HPDE6-E6E7 (cell line): Measurements from ENCODE around the gene RECQL5.

Source experiments
- DNase-seq: peaks from one replicate; pipeline ENCODE4 v3.0.0; 2011; ENCODE audit warnings: missing footprints; ENCODE audit errors: extremely low spot score

The RECQL5 gene

DNA sequence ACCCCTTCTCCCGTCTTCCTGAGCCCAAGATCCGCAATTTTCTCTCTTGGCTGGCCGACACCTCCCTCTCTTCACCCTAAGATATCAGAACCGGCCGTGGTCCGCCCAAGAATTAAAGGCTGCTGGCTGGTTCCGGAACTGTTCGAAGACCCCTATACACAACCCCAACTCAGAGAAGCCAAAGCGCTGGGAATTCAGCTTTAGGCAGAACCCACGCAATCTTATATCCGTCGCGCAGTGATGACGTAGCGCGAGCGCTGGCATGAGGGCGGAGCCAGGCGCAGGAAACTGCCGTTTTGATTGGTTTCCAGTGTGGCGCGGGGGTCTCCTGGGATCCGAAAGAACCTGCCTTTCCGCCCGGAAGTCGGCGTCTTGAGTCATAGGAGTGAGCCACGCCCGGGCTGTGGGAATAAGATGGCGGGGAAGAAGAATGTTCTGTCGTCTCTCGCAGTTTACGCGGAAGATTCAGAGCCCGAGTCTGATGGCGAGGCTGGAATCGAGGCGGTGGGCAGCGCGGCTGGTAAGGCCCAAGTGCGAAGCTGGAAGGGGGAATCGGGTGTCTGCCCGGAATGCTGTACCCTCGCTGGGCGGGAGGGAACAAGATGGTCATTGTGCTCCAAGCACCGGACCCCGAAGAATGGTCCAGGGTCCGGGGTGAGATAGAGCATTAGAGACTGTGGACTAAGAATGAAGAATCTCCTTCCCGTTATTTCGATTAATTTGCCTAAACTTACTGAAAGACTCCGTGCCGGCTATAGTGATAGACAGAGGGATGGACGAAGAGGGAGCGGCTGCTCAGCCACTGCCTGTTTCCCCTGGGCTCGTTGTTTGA lies at the start of gene RECQL5, which contains the start of gene SAP30BP:
Gene RECQL5 (minus strand): TSS at position 196 of the 832 bp plus-strand sequence. CDS start 597 bp downstream, outside the sequence.
Gene SAP30BP (plus strand): TSS at position 380 of the 832 bp plus-strand sequence. CDS start 35 bp downstream, at position 415.
- peak; percentile 94 for DNase-seq

DNA sequence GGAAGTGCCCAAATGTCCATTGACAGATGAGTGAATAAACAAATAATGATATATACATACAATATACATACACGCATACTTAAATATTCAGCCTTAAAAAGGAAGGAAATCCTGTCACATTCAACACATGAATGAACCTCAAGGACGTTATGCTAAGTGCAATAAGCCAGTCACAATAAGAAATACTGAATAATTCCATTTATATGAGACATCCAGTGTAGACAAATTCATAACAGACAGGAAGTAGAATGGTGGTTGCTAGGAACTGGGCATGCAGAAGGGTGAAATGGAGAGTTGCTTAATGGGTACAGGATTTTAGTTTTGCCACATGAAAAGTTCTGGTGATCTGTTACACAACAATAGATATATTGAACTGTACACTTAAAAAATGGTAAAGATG lies 45.5 kb upstream of the RECQL5 start:
- no peak for DNase-seq

DNA sequence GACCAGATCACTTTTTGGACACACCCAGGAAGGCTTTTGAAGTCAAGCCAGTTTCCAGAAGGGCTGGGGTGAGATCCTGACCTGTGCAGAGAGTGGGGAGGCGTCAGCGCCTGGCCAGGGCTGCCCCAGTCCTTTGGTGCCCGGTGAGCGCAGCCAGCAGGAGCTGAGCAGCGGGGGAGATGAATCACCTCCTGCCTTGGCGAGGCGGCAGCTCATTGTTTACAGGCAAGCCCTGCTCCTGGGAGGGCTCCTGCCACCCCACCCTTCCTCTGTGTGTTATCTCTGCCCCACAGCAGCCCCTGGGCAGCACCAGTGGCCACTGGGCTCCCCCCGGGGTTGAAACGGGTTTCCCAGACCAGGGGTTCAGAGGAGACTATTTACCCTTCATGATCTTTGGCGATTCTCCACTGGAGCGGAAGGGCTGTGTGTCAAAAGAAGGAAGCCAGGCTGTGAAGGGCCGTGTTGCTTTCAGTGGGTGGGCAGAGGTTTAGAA lies 40.2 kb upstream of the RECQL5 start:
- peak; percentile 76 for DNase-seq

DNA sequence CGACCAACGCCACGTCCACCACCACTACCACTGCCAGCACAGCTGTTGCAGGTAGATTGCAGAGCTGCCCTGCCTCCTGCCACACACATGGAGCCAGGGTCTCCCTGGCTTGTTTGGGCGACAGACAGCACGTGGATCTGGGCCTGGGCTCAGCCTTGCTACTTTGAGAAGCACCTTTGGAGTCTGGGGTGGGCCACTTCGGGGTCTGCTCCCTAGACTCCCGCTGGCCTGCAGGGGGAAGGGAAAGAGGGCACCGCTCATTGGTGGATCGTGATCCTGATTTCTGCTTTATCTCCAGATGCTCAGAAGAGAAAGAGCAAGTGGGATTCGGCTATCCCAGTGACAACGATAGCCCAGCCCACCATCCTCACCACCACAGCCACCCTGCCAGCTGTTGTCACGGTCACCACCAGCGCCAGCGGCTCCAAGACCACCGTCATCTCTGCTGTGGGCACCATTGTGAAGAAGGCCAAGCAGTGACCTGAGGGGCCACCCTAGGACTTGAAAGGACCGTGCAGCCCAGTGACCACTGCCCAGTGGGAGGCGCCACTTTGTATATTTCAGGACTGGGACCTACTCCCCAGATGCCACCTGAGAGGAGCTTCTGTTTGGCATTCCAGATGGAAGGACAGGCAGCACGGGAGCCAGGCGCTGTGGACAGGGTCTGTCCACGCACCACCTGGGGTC lies 39.2 kb upstream of the RECQL5 start:
- DNase-seq: no peak

DNA sequence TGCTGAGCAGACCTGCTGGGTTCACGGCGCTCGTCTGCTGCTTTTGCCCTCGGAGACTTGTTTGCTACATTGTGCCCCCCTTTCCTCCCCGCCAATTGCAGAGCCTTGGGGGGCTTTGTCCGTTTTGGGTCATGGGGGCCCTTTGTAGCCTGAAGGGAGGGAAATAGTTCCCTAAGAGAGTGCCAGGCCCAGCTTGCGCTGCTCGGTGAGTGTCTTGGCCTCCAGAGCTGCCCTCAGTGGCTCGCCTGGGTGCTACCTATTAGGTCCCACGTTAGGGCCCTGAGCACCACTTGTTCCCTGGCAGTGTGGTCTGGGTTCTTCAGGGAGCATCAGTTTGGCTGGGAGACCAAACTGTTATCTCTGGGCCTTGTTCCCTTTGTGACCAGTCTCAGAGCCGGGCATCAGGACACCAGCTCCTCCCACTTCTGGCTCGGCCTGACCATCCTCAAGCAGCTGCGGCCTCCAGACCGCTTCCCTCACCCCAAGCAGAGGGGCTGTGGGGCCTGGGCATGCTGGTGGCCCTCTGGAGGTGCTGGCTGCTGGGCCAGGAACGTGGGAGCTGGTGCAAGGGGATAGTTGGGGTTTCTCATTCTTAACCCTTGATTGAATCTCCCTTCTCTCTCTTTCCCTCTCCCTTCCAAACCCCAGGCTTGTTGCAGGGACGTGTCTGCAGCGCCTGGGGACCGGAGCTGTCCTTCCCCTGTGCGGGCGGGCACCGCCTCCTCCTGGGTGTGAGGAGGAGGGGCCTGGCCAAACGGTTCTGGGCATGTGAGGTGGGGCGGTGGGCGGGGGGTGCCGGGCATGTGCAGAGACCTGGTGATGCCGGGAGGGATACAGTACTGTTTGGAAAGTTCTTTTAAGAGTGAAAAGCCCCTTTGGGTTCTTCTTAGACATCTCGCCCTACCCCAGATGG lies 38.3 kb upstream of the RECQL5 start:
- no peak for DNase-seq

DNA sequence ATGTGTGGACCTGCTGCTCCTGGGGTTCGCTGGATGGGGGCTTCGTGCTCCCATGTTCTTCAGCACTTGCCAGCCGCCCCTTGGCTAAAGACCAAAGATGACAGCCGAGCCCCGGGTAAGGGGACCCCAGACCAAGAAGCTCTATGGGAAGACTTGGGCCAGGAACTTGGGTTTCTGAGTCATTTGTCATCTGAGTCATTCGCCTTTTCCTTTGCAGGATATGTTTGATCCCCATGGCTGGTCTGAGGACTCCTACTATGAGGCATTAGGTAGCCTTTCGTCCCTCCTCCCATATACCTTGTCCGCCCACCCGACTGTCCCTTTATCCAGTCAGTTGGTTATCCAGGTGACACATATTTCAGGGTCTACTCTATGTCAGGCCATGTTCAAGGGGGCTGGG lies 36.6 kb upstream of the RECQL5 start:
- DNase-seq: no peak

DNA sequence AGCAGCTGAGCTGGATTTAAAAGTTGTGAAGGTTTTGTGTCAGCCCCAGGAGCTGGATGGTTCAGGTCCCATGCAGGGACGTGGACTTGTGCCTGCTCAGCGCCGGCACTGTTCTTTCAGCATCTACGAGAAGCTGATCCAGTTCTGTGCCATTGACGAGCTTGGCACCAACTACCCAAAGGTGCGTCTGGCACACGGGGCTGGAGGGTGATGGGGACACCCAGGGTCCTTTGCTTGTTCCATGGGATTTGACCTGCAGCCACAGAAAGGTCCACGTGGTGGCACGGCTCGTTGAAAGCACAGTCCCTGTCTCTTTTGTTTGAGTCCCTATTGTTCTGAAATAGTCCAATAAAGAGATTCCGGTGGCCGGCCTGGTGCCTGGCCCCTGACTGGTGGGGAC lies 36.2 kb upstream of the RECQL5 start:
- no peak for DNase-seq

DNA sequence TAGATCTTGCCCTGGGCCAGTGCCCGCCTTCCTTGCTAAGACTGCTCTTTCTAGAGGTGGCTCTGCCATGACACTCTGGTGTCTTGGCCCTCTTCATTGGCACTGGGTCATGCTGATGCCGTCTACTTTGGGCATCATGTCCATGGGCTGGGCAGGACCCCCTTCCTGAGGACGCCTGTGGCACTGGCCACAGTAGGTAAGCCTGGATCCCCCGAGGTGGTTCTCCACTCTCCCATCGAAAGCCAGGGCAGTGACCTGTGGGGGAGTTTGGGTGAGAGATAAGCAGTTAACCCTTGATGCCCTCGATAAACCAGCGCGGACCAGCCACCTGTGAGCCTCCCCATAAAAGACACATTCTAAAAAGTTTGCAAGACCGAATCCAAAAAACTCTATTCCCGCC lies 34.3 kb upstream of the RECQL5 start:
- DNase-seq: no peak

DNA sequence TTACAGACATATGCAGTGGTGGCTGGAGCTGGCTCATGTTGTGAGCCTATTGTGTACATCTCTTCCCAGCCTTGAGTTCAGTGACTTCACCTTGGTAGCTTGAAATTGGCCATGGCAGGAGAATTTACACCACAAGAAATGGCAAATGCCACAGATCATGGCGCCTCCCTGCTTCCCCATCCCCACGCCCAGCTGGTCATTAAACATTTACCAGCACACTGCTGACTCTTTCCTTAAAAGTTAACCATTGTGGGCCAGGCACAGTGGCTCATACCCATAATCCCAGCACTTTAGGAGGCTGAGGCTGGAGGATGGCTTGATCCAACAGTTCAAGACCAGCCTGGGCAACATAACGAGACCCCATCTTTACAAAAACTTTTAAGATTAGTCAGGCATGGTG lies 31.7 kb upstream of the RECQL5 start:
- no peak for DNase-seq

DNA sequence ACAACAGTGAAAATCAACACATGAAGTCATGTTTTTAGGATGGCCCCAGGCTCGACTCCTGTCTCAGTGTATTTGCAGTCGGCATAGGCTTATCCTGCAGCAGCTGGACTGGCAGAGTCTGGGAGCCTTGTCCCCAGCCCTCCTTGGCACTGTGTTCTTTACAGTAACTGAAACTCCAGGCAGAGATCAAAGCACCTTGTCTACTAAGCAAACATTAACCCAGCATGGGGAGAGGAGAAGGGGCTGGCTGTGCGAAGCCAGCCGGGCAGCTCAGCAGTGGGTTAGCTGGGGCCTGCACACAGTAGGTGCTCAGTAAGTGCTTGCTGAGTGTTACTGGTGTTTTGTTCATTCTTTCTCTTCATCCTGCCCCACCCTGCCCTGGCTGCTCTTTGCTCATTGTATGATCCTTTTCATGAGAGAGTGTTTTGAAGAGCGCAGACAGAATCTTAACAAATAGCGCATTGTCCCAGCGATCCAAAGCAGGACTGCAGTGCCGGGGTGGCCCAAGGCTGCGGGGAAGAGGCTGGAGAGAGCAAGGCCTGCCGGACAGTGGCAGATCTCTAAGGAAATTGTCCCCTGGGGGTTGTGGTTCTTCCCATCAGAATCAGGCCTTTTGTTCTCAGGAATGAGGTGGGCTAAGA lies 30.8 kb upstream of the RECQL5 start:
- DNase-seq: no peak

DNA sequence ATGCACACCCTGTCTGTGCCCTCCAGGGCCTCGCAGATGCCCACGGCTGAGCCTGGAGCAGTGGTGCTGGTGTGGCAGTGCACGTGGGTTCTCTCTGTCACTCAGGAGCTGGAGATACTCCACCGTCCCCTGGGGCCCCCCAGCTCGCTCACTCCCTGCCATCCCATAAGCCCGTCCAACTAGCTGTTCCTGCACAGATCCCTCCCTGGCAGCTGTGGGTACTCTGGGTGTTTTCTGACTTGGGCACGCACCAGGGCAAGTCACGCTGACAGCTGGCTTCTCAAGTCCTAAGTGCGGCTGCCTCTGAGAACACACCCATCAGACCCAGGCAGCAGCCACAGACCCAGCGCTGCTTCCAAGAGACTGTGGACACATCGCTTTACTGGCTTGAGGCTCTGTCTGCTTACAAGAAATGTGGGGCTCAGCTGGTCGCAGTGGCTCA lies 28.9 kb upstream of the RECQL5 start:
- DNase-seq: no peak

DNA sequence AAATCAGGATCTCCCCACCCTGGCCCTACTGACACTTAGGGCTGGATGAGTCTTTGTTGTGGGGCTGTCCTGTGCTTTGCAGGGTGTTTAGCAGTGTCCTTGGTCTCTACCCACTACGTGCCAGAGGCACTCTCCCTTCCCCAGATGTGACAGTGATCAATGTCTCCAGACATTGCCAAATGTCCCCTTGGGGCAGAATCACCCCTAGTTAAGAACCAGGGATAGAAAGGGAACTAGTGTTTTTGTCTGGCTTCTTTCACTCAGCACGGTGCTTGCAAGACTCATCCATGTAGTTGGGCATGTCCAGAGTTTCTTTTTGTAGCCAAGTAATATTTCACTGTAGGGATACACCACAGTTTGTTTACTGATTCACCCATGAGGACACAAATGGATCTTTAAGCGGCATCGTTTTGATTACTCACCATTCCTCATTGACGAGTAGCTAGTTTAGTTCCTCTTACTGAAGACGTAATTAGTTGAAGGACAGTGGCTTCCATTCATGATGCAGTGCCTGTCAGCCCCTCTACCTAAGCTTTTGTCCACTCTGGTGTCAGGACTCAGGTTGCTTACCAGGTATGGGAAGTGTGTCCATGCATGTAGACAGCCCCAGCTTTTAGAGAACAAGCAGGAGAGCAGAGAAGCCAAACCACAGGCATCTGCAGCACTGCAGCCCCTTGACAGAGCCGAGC lies 28.3 kb upstream of the RECQL5 start:
- DNase-seq: no peak

DNA sequence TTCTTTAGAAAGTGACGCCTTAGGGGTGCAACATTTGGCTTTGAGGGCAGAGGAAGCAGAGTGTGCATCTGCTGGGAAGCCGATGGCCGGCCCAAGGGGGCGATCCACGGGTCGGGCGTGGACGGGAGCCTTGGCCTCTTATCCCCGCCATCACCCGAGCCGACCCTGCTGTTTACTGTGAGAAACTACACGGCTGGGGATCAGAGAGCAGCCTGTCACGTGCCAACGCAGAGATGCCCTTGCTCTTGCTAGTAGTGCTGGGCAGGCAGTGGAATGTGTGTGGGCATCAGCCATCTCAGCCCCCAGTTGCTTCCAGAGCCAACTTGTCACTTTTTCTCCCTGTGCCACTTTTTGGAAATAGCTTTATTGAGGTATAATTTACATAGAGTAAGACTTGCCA lies 27.6 kb upstream of the RECQL5 start:
- no peak for DNase-seq

DNA sequence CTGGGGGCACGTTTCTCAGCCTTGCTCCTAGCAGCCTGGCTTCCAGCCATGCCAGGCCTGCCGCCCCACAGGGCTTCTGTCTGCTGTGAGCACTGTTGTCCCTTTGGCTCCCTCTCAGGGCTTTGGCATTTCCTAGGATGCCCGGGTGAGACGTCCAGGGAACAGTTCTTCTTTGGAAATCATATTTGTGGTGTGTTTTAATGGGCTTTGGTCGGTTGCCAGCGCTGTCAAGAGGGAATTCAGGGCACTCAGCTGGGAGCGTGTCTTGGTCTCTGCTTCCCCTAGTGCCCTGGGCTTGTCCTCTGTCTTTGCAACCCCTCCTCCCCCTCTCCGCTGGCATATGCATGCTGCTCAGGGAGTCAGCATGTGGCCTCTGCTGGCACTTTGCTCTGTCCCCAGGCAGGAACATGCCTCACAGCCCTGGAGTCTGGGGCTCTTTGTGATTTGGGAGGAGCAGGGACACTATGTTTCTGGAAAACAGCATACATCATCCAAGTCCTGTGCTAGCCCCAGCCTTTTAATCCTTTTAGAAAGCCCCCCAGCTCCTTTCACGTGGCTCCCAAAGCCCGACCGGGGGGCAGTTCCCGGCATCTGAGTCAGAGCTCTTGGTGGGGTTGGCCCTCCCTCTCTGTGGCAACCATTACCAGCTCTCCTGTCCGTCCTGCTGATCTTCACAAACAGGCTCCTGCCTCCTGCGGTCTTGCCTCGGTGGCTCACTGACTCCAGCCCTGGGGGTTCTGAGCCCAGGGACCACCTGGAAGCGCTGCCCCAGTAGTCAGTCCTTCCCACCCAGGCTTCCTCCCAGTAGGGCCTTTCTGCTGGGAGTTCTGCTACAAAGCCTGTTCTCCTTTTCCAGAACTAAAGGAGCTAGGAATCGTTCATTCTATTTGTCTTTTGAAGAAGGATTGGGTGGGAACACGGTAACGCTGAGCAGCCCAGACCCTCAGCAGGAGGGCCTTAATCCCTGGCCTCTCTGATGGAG lies 26.8 kb upstream of the RECQL5 start:
- no peak for DNase-seq

DNA sequence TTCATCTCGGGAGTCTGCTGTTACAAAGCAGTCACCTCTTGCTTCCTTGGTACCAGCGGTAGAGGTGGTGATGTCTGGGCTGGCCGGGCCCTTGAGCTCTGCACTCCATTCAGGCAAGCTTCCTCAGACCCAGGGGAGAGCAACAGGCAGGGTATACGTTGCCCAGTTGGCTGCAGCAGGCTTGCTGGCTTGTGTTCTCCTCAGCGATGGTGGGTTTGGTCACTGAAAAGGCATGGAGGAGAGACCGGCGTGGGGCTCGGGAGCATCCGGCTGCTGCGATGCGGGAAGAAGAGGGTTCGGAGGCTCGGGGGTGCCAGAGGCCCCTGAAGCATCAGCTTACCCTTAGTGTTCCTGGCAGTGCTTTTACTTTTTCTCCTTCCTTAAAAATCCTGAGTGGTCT lies 26.0 kb upstream of the RECQL5 start:
- no peak for DNase-seq

DNA sequence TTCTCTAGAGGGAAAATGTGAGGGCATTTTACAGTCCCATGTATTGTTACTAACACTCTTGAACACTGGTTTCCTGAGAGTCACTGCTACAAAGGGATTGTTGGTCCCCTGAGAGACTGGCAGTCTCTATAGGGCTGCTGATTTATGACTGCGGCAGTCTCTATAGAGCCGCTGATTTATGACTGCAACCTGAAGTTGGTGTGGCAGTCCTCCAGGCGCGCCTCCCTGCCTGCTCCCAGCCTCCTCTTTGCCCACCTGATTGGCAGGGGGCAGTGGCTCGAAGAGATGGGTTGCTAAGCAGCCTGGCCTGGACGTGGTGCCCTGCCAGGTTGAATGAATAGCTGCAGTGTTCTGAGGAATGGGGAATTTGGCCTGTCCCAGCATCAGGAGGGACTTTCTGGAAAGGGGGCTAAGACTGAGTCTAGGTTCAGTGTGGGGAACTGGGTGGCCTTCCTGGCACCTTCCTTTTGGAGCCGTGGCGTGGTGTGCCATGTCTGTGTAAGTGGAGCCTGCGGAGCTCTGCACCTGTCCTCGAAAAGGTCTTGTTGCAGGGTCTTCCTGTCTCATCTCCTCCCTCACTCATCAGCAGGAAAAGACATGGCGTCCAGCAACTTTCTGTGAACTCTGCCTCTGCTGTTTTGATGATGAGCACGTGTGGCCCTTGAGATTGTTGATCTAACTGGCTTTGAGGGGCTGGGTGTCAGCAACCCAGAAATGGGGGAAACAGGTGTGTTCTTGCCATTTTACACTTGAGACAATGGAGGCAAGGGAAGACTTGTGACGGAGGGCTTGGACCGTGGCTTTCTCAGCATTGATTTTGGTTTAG lies 25.1 kb upstream of the RECQL5 start:
- DNase-seq: no peak

DNA sequence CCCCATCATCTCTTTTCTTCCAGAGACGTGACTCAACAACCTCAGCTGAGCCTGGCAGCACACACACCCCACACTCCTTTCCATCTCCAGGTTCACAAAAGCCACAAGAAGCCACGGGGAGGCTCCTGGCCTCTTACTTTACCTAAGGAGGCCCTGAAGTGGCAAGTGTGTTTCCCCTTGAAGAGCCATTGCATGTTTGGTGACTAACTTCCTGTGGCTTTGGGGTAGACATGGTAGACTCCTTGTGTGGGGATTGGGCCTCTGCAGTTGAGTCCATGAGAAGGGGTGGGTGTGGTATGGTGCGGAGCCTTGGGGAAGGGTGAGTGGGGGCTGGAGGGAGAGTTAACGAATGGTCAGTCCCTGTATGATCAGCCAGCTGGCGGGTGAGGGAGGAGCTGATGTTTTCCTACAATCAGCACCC lies 24.4 kb upstream of the RECQL5 start:
- DNase-seq: no peak

DNA sequence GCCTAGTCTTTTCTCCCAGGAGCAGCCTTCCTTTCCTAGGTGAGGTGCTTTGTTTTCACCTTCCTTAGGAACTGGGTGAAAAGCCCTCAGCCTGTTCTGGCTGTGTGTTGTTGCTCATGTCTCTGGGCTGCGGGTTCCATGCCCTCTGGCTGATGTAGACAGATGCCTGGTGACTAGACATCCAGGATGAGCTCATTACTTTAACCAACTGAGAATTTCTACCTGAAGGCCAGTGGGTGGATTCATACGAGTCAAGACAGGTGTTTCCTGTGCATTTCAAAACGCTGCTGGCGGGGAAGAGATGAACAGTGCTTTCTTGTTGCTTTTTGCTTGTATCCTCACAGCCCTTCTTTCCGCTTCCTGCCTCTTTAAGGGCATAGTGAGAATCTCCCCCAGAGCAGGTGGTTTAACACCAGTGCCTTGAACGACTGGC lies 22.5 kb upstream of the RECQL5 start:
- DNase-seq: peak; percentile 92
